ENCODE data around the gene ITGA6.

DNA sequence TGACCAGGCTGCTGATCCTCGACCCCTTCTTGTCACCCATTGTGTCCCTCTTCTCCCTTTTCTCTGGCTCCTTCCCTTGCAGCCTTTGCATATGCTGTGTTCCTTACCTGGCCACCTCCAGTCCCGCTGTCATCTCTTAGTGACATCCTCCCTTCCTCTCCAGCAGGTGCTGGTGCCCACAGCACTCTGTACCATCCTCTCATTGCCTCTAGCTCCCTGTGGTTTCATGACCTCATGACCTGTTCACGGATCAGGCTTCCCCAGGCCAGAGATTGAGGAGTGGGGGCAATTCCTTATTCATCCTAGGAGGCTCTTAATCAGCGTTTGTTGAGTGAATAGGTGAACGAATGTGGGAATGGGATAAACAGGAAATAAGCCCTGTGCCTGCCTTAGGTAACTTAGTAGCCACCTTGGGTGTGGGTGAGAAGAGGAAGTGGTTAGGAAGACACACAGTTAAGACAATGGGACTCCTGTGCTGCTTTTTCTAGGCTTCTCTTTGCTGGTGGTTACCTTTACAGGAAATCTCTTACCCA lies 35.5 kb downstream of the ITGA6 start:
- TF ChIP-seq JUNB (IDR thresholded peaks at IDR 0.05; ENCODE audit: unreplicated experiment) (no peak), STAT1 (IDR thresholded peaks at IDR 0.05; ENCODE audit: unreplicated experiment) (no peak)

All from GM23338 (cell line).